ENCODE measurements around the gene PLA2G2D. TPM values are rescaled to one million over a fixed set of nuclear protein-coding genes. Genes with fewer than 3 reads are reported as not detected.

The PLA2G2D gene
- total and polyA plus RNA-seq, 2 donors = not detected

DNA sequence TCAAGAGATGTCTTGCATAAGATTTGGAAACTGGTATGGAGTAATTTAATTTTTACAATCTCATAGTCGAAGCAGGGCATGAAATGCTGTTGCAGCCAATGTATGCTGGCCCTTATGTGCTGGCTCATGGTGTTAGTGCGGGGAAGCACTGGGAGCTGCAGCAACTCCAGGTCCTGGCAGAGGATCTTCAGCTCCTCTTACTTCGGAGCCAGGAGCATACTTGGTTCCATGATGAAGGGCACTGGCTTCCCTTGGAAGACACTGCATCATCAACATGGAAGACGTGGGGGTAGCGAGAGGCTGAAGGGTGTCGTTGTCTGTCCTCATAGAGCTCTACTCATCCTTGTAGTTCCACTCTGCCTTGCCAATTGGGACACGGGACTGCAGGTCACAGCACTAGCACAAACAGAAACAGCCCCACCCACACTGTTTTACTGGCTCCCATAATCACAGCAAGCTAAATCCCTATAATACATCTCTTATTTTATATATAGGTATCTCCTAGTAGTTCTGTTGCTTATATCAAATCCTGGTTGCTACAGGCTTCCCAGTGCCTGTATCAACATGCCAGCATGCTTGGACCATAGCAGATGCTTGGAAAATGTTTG, 22.4 kb downstream of the PLA2G2D start:
- H3K4me3 ChIP-seq (ENCODE audit: low read depth, low read length) = no peak overlapping the region
- H3K27ac ChIP-seq (ENCODE audit: low read depth) = no peak overlapping the region
- 89% methylated on average over 7 of the region's 7 CpGs for WGBS
- H3K36me3 ChIP-seq (ENCODE audit: insufficient read depth) = no peaks in the 10 kb centered on the region
- H3K4me1 ChIP-seq (ENCODE audit: insufficient read depth) = no peaks in the 10 kb centered on the region
- no peak for DNase-seq (ENCODE audit: extremely low spot score)

DNA sequence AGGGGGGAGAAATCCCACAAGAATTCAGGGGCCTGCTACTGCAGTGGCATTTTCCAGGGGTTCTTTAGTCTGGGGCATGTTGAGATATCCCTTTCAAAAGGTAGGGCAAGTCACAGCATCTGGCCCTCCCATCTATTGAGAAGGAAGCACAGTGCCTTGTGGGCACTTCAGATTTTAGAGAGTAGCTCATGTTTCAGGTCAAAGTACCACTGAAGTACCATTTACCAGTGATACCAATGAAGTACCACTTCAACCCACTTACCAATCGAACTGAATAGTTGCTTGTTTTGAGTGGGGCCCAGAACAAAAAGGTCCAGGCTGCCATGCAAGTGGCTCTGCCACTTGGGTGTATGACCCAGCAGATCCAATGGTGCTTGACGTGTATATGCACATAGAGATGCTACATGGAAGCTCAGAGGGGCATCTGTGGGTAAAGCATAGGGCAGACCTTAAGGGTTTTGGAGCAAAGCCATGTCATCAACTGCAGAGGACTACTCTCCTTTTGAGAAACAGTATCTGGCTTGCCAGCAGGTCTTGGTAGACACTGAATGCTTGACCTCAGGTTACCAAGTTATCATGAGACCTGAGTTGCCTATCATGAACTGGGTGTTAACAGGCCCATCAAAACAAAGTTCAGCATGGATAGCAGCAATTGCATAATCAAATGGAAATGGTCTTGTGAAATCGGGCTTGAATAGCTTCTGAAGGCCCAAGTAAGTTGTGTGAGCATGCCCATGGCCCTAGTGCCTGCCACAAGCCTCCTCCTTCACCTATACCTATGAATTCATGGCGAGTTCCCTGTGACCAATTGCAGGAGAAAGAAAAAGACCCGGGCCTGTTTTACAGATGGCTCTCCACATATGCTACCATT, 23.5 kb downstream of the PLA2G2D start:
- Histone ChIP-seq H3K36me3 (ENCODE audit: insufficient read depth) (no peaks in the 10 kb centered on the region), H3K4me3 (ENCODE audit: low read depth, low read length) (no peak overlapping the region), H3K4me1 (ENCODE audit: insufficient read depth) (no peaks in the 10 kb centered on the region), H3K27ac (ENCODE audit: low read depth) (no peak overlapping the region)
- 83% methylated on average over 5 of the region's 5 CpGs for WGBS
- no peak for DNase-seq (ENCODE audit: extremely low spot score)

DNA sequence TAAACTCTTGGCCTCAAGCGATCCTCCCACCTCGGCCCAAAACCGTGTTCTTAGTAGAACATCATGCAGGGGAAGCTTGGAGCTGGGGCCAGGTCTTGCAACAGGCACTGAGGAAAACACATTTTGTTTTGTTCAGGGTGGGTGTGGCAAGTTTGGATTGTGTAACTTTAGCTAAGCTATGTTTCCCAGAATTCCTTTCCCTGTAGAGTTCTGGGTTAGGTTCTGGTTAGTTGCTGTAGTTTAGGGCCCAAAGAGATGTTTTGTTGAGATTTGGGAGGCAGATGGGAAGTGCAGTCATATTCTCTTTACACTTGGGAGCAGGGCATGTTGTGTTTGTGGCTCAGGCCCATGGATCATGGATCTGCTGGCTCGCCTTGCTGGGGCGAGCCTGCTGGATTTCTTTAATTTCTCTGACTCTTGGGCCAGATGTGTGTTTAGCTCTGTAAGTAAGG, 25.4 kb downstream of the PLA2G2D start:
- DNase-seq (ENCODE audit: extremely low spot score) = no peak
- no peak overlapping the region for H3K27ac ChIP-seq (ENCODE audit: low read depth)
- 64% methylated on average over 5 of the region's 5 CpGs for WGBS
- H3K36me3 ChIP-seq (ENCODE audit: insufficient read depth) = no peaks in the 10 kb centered on the region
- no peaks in the 10 kb centered on the region for H3K4me1 ChIP-seq (ENCODE audit: insufficient read depth)
- H3K4me3 ChIP-seq (ENCODE audit: low read depth, low read length) = no peak overlapping the region

DNA sequence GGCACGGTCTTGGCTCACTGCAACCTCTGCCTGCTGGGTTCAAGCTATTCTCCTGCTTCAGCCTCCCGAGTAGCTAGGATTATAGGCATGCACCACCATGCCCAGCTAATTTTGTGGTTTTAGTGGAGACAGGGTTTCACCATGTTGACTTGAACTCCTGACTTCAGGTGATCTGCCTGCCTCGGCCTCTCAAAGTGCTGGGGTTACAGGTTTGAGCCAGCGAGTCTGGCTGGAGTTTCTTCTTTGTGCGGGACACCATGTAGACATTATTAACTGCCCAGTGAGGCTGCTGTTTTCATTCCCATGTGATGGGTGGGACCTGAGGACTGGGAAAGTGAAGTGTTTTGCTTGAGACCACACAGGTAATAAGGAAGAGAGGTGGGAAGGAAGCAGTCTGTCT, 26.0 kb downstream of the PLA2G2D start:
- Histone ChIP-seq H3K4me3 (ENCODE audit: low read depth, low read length) (no peak overlapping the region), H3K4me1 (ENCODE audit: insufficient read depth) (no peaks in the 10 kb centered on the region), H3K27ac (ENCODE audit: low read depth) (no peak overlapping the region), H3K36me3 (ENCODE audit: insufficient read depth) (no peaks in the 10 kb centered on the region)
- DNase-seq (ENCODE audit: extremely low spot score) = no peak
- WGBS = 92% methylated on average over 5 of the region's 5 CpGs

DNA sequence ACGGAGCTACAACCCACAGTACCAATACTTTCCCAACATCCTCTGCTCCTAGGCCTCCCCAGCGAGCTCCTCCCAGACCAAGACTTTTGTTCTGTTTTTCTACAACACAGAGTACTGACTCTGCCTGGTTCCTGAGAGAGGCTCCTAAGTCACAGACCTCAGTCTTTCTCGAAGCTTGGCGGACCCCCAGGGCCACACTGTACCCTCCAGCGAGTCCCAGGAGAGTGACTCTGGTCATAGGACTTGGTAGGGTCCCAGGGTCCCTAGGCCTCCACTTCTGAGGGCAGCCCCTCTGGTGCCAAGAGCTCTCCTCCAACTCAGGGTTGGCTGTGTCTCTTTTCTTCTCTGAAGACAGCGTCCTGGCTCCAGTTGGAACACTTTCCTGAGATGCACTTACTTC, 28.7 kb downstream of the PLA2G2D start:
- no peaks in the 10 kb centered on the region for H3K4me1 ChIP-seq (ENCODE audit: insufficient read depth)
- no peak overlapping the region for H3K27ac ChIP-seq (ENCODE audit: low read depth)
- H3K4me3 ChIP-seq (ENCODE audit: low read depth, low read length) = no peak overlapping the region
- DNase-seq (ENCODE audit: extremely low spot score) = no peak
- H3K36me3 ChIP-seq (ENCODE audit: insufficient read depth) = no peaks in the 10 kb centered on the region
- WGBS = 90% methylated on average over 6 of the region's 6 CpGs

DNA sequence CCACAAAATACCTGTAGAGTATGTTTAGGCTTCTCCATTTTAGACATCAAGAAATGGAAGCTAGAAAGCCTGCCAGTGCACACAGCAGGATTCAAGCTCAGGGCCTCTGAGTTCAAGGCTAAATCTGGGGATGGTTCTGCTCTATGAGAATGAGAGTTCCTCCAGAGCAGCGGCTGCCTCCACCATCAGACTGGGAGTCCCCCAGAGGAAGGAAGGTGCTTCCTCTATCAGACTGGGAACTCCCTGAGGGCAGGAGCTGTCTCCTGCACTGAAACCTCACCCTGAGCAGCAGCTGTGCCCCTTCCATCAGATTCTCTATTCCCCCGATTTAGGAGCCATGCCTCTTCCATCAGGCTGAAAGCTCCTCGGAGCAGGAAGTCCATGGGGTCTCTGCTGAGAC, 29.2 kb downstream of the PLA2G2D start:
- WGBS = 91% methylated on average over 3 of the region's 3 CpGs
- H3K4me3 ChIP-seq (ENCODE audit: low read depth, low read length) = no peak overlapping the region
- H3K4me1 ChIP-seq (ENCODE audit: insufficient read depth) = no peaks in the 10 kb centered on the region
- no peaks in the 10 kb centered on the region for H3K36me3 ChIP-seq (ENCODE audit: insufficient read depth)
- no peak for DNase-seq (ENCODE audit: extremely low spot score)
- no peak overlapping the region for H3K27ac ChIP-seq (ENCODE audit: low read depth)

DNA sequence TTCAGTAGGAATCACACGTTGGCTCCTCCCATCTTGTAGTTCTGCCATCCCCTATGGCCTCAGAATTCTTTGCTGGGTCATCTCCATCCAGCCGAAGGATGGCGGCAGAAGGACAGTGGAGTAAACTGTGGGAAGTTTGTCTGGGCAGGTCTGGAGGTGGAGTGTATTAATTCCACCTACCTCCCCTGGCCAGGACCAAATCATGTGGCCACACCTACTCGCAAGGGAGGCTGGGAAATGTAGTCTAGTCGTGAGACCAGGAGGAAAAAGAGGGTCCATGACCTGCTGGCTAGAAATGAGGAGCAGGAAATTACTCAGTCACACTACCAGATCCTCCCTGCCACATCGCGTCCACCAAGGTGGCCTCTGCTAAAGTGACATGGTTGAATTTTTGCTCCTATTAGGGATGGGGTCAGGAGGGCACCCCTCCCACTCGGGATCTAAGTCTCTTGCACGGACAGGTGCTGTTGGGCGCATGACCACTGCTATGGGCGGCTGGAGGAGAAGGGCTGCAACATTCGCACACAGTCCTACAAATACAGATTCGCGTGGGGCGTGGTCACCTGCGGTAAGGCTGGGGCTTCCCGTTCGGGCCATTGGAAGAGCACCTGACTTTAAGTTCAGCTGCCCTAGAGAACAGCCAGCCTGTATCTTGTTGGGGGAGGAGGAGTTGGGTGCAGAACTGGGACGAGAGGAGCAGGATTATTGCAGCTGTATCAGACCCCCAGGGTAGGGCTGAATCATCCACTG, 29.8 kb downstream of the PLA2G2D start:
- H3K4me3 ChIP-seq (ENCODE audit: low read depth, low read length) = no peak overlapping the region
- H3K27ac ChIP-seq (ENCODE audit: low read depth) = no peak overlapping the region
- H3K36me3 ChIP-seq (ENCODE audit: insufficient read depth) = no peaks in the 10 kb centered on the region
- H3K4me1 ChIP-seq (ENCODE audit: insufficient read depth) = no peaks in the 10 kb centered on the region
- 90% methylated on average over 19 of the region's 19 CpGs for WGBS
- no peak for DNase-seq (ENCODE audit: extremely low spot score)

DNA sequence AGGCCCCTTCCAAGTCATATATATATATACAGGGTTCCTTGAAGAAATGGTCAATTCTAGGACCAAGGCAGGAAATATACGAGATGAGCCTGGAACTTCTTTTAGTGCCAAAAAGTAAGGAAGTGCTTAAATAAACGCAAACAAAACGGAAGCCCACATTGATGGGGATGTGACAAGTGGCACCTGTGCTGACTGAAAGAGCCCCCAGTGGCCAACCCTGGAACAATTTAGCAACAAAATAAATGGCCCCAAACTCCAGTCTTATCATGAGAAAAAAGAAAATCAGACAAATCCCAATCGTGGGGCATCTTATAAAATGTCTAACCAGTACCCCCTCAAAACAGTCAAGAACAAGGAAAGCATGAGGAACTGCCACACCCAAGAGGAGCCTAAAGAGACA, 31.7 kb downstream of the PLA2G2D start:
- no peak overlapping the region for H3K27ac ChIP-seq (ENCODE audit: low read depth)
- no peak for DNase-seq (ENCODE audit: extremely low spot score)
- H3K4me1 ChIP-seq (ENCODE audit: insufficient read depth) = no peaks in the 10 kb centered on the region
- no peaks in the 10 kb centered on the region for H3K36me3 ChIP-seq (ENCODE audit: insufficient read depth)
- WGBS = 58% methylated on average over 4 of the region's 4 CpGs
- H3K4me3 ChIP-seq (ENCODE audit: low read depth, low read length) = no peak overlapping the region

DNA sequence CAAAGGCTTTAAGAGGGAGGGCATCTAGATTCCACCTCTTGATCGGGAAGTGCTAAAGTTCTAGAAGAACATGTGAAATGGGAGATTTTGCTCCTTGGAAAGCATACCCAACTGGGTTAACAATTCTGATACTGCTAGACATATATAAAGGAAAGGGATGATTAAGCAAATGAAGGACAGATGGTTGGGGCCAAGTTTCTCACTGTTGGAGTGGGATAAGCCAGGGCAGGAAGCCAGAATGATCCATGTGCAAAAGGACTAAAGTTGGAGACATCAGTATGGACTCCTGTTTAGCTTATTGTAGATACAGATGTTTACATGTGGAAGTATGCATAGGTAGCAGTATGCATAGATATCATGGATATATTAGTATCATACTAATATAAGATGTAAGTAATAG, 32.5 kb downstream of the PLA2G2D start:
- Histone ChIP-seq H3K4me3 (ENCODE audit: low read depth, low read length) (no peak overlapping the region), H3K4me1 (ENCODE audit: insufficient read depth) (no peaks in the 10 kb centered on the region), H3K36me3 (ENCODE audit: insufficient read depth) (no peaks in the 10 kb centered on the region), H3K27ac (ENCODE audit: low read depth) (no peak overlapping the region)
- WGBS = 97% methylated on average over 1 of the region's 1 CpG
- DNase-seq (ENCODE audit: extremely low spot score) = no peak

DNA sequence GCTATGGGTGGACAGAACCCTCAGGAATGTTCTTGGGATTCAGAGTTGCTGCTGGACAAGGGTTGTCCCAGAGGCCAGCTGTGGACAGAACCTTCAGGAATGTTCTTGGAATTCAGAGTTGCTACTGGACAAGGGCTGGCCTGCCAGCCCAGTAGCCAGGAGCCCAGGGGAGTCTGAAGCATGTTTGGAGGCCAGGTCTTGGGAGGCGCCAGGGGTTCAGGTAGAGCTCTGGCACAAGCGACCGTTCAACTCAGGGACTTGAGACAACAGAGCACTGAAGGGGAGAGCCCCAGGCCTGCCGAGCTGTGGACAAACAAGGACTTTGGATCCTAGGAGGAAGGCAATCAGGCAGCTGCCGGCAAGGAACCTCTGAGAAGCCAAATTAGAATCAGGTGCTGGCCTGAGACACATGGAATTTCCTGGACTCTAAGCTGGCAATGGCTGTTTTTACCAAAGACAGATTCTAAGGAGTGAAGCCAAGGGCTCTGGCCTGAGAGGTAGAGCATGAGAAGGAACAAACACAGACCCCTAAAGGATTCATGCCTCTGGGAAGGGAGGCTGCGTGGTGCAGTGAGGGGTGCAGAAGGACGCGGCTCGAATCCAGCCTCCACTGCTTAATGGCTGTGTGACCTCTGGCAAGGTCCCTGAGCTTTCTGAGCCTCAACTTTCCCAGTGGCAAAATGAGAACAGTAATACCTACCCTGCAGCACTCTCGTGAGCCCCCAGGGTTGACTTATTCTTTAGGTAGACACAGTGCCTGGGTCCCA, 36.0 kb downstream of the PLA2G2D start:
- WGBS = 88% methylated on average over 10 of the region's 10 CpGs
- no peaks in the 10 kb centered on the region for H3K4me1 ChIP-seq (ENCODE audit: insufficient read depth)
- no peaks in the 10 kb centered on the region for H3K36me3 ChIP-seq (ENCODE audit: insufficient read depth)
- no peak for DNase-seq (ENCODE audit: extremely low spot score)
- H3K27ac ChIP-seq (ENCODE audit: low read depth) = no peak overlapping the region
- no peak overlapping the region for H3K4me3 ChIP-seq (ENCODE audit: low read depth, low read length)

DNA sequence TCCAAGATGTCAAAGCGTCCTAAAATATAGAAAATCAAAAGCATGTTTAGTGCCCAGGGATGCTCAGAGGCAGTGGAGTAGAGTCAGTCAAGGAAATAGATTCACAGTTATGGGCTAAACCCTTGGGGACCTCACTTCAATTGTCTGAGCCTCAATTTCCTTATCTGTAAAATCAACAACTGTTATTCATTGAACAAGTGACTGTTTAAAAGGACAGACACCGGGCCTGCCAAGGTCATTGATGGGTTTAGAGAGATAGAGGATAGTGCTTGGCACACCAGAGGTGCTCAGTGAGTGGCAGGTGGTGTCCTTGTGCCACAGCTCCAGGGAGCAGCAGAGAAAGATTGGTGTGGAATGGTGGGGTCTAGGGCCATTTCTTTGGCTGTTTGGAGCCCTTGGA, 36.6 kb downstream of the PLA2G2D start:
- Histone ChIP-seq H3K36me3 (ENCODE audit: insufficient read depth) (no peaks in the 10 kb centered on the region), H3K27ac (ENCODE audit: low read depth) (no peak overlapping the region), H3K4me3 (ENCODE audit: low read depth, low read length) (no peak overlapping the region), H3K4me1 (ENCODE audit: insufficient read depth) (no peaks in the 10 kb centered on the region)
- DNase-seq (ENCODE audit: extremely low spot score) = no peak
- 69% methylated on average over 2 of the region's 2 CpGs for WGBS

DNA sequence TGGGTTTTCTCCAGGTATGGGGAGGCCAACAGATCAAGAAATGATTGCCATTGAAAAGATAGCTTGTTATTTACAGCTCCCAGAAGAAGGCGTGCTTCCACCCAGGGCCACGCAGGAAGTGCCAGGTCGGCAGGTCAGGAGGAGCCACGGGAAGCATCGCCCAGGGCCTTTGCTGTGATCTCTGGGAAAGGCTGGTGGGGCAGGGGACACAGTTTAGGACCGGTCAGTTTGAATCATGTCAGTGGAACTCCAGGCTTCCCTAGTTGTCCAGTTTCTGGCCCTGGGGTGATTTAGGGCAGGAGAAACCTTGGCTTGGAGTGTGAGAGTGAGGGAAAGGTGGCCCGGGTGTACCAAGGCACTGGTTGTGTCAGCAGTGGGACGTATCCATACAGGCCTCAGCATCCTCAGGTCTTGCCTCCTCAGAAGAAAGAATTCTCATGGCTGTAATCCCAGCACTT, 38.0 kb downstream of the PLA2G2D start:
- Histone ChIP-seq H3K27ac (ENCODE audit: low read depth) (no peak overlapping the region), H3K4me1 (ENCODE audit: insufficient read depth) (no peaks in the 10 kb centered on the region), H3K4me3 (ENCODE audit: low read depth, low read length) (no peak overlapping the region), H3K36me3 (ENCODE audit: insufficient read depth) (no peaks in the 10 kb centered on the region)
- 70% methylated on average over 8 of the region's 8 CpGs for WGBS
- DNase-seq (ENCODE audit: extremely low spot score) = no peak
